PC-9 (cell line): Measurements from ENCODE around the gene FUOM. TPM values are rescaled to one million over a fixed set of nuclear protein-coding genes. Genes with fewer than 3 reads are reported as not detected.

Experiments
- BruUV-seq: library from RNA; stranded (reverse); fragments of 400-500 nt; replicated peaks from 2 replicates; lab custom pipeline; 2021; lab: Mats Ljungman, UMichigan
- CTCF ChIA-PET: fragments of 300-600 bp; sonication (Branson Sonifier 250); formaldehyde crosslinking; loops from one replicate; lab custom pipeline; 2022; ENCODE audit warnings: antibody characterized with exemption; lab: Charles Lee
- POLR2A ChIA-PET: fragments of 300-600 bp; sonication (Branson Sonifier 250); formaldehyde crosslinking; loops from one replicate; lab custom pipeline; 2022; ENCODE audit warnings: antibody characterized with exemption; ENCODE audit not compliant: unreplicated experiment; lab: Charles Lee
- DNase-seq, 2 experiments: peaks; one replicate each; pipeline versions ENCODE4 v3.0.0 to v3.0.0-alpha.2; 2015 to 2022; ENCODE audit warnings: mixed read lengths in 1 of 2
- H2AFZ ChIP-seq: fragments of 200-600 bp; sonication (generic); 2 replicates; pipeline ENCODE4 v1.8.1; 2017; ENCODE audit warnings: antibody characterized with exemption
- H3F3A ChIP-seq: fragments of 200-600 bp; sonication (generic); 2 replicates; pipeline ENCODE4 v1.8.1; 2017; ENCODE audit warnings: antibody characterized with exemption, mild to moderate bottlenecking, low read depth; ENCODE audit not compliant: insufficient read depth
- H3K27ac ChIP-seq: fragments of 200-600 bp; sonication (generic); 2 replicates; pipeline ENCODE4 v1.6.1; 2016; ENCODE audit warnings: mixed run types
- H3K27me3 ChIP-seq: fragments of 200-600 bp; sonication (generic); 2 replicates; pipeline ENCODE4 v1.6.1; 2016; ENCODE audit warnings: low read depth, mixed run types; ENCODE audit not compliant: insufficient read depth
- H3K36me3 ChIP-seq: fragments of 200-600 bp; sonication (generic); 2 replicates; pipeline ENCODE4 v1.6.1; 2016; ENCODE audit warnings: low read depth, mixed run types
- H3K4me1 ChIP-seq: fragments of 200-600 bp; sonication (generic); replicated peaks from 2 replicates; pipeline ENCODE4 v1.6.1; 2016; ENCODE audit warnings: mixed run types; ENCODE audit not compliant: insufficient read depth
- H3K4me2 ChIP-seq: fragments of 200-600 bp; sonication (generic); 2 replicates; pipeline ENCODE4 v1.6.1; 2017; ENCODE audit warnings: mixed run types
- H3K4me3 ChIP-seq: fragments of 200-600 bp; sonication (generic); 2 replicates; pipeline ENCODE4 v1.6.1; 2016; ENCODE audit warnings: mixed run types
- H3K79me2 ChIP-seq: fragments of 200-600 bp; sonication (generic); 2 replicates; pipeline ENCODE4 v1.6.1; 2017; ENCODE audit warnings: low read depth, mixed run types
- H3K9me2 ChIP-seq: fragments of 200-600 bp; sonication (generic); 2 replicates; pipeline ENCODE4 v1.8.1; 2017; ENCODE audit warnings: mild to moderate bottlenecking; ENCODE audit not compliant: insufficient read depth
- H3K9me3 ChIP-seq: fragments of 200-600 bp; sonication (generic); 2 replicates; pipeline ENCODE4 v1.8.1; 2016; ENCODE audit warnings: low read depth; ENCODE audit not compliant: insufficient read depth
- H4K20me1 ChIP-seq: fragments of 200-600 bp; sonication (generic); 2 replicates; pipeline ENCODE4 v1.8.1; 2017; ENCODE audit not compliant: insufficient read depth
- CTCF ChIP-seq: fragments of 200-600 bp; sonication (generic); conservative IDR thresholded peaks from 2 replicates; pipeline ENCODE4 v1.6.1; 2017; ENCODE audit warnings: mixed run types, antibody characterized with exemption, mild to moderate bottlenecking, moderate library complexity
- EZH2 ChIP-seq: fragments of 200-600 bp; sonication (generic); IDR thresholded peaks from 2 replicates; pipeline ENCODE4 v1.8.0; 2017; ENCODE audit warnings: antibody characterized with exemption, low read depth
- intact Hi-C: fragments of 100-400 bp; cut with micrococcal nuclease; formaldehyde crosslinking; loops from one replicate; pipeline ENCODE4 v1.10.0; 2022; ENCODE audit not compliant: unreplicated experiment
- total RNA-seq: library from RNA; stranded (reverse); gene quantifications from 2 replicates; pipeline ENCODE4 v1.2.3, GENCODE V29; 2021

The FUOM gene
- total RNA-seq, 1 experiment from 2014 or later = 7.4 TPM

- TF ChIP-seq CTCF = no peak
- TF ChIP-seq EZH2 = no peak
- Histone ChIP-seq H4K20me1 (no peaks in the 10 kb centered on the region), H3K36me3 (no peaks in the 10 kb centered on the region), H2AFZ (no peak overlapping the region), H3K27me3 (no peaks in the 10 kb centered on the region), H3F3A (no peaks in the 10 kb centered on the region), H3K79me2 (no peaks in the 10 kb centered on the region), H3K27ac (no peak overlapping the region), H3K9me3 (no peaks in the 10 kb centered on the region), H3K4me3 (no peak overlapping the region), H3K4me1 (no peaks in the 10 kb centered on the region), H3K4me2 (0 out of 2 replicates have a peak overlapping the region, but pooled peaks have one; percentile 82), H3K9me2 (no peaks in the 10 kb centered on the region)
- CTCF ChIA-PET = no interaction called here
- DNase-seq = no peak
- no TSS peak for BruUV-seq
- POLR2A ChIA-PET = no interaction called here
- intact Hi-C loops = no loop called here
Observed at GRCh38 chr10:133355991-133356390, 1.8 kb downstream of the FUOM start.

DNA sequence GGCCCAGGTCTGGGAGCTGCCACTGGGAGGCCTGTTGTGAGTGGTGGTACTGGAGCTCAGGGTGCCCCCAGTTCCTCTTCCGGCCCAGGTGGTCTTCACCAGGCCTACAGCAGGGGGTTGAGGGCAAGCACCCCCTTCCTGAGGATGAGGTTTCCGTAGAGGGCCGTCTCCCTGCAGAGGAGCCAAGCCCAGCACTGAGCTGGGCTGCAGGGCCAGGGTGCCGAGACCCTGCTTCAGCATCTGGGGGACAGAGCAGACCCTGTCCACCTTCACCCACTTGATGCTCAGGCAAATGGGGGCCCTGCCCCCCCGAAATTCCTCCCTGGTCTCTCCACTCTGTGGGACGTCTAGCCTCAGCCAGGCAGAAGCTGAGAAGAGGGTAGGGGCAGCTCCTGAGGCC, 2.6 kb downstream of the FUOM start:
- BruUV-seq = no TSS peak
- CTCF ChIA-PET = no interaction called here

DNA sequence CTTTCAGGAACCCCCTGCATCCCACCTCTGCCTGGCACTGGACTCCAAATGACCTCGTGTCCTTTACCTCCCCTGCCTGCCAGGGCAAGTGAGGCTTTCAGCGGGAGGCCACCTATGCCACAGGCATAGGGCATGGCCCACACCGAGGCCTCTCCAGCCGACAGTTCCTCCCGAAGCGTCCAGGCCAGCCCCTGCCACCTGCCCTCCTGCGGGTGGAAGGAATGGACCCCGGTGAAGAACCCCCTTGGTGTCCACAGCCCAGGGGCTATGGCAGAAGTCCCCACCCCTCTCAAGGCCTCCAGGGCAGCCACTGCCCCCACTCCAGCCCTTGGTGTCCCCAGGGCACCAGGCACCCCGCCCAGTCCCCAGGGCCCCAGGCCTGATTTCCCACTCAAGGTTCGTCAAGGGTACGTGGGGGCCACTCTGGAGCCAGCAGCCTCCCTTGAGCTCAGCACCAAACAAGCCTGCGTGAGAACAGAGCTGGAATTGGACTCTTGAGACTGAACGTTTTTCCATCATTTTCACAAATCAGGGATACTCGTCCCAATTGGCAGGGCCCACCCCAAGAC, 3.1 kb downstream of the FUOM start:
- TF ChIP-seq EZH2 = no peak
- TF ChIP-seq CTCF = no peak
- ChIA-PET POLR2A (no interaction called here), CTCF (no interaction called here)

More for the DNA sequence above, 2.6 kb downstream of the FUOM start:
- intact Hi-C loops = no loop called here
- no peaks in the 10 kb centered on the region for H3K36me3 ChIP-seq
- no peak for DNase-seq
- no peak overlapping the region for H2AFZ ChIP-seq
- TF ChIP-seq CTCF (no peak), EZH2 (no peak)
- POLR2A ChIA-PET = no interaction called here
- H3F3A ChIP-seq = no peaks in the 10 kb centered on the region
- H3K9me3 ChIP-seq = no peaks in the 10 kb centered on the region
- H4K20me1 ChIP-seq = no peaks in the 10 kb centered on the region
- H3K79me2 ChIP-seq = no peaks in the 10 kb centered on the region
- no peaks in the 10 kb centered on the region for H3K9me2 ChIP-seq
- H3K27me3 ChIP-seq = no peaks in the 10 kb centered on the region
- H3K4me3 ChIP-seq = no peak overlapping the region
- no peaks in the 10 kb centered on the region for H3K4me1 ChIP-seq
- H3K4me2 ChIP-seq = no peak overlapping the region
- no peak overlapping the region for H3K27ac ChIP-seq

More for the DNA sequence above, 3.1 kb downstream of the FUOM start:
- no peaks in the 10 kb centered on the region for H3K79me2 ChIP-seq
- H3K27ac ChIP-seq = no peak overlapping the region
- no peak overlapping the region for H2AFZ ChIP-seq
- intact Hi-C loops = no loop called here
- H3K36me3 ChIP-seq = no peaks in the 10 kb centered on the region
- no peak overlapping the region for H3K4me2 ChIP-seq
- no peak for DNase-seq
- H4K20me1 ChIP-seq = no peaks in the 10 kb centered on the region
- no peaks in the 10 kb centered on the region for H3K4me1 ChIP-seq
- H3K9me3 ChIP-seq = no peaks in the 10 kb centered on the region
- no peaks in the 10 kb centered on the region for H3K9me2 ChIP-seq
- no peaks in the 10 kb centered on the region for H3F3A ChIP-seq
- H3K4me3 ChIP-seq = no peak overlapping the region
- no peaks in the 10 kb centered on the region for H3K27me3 ChIP-seq
- BruUV-seq = no TSS peak
